Endothelial cell of umbilical vein (primary cell): ENCODE results near the gene MRM2. TPM values are rescaled to one million over a fixed set of nuclear protein-coding genes. Genes with fewer than 3 reads are reported as not detected.

Experiments
- BruUV-seq: library from RNA; stranded (reverse); fragments of 400-500 nt; replicated peaks from 2 replicates; lab custom pipeline; 2021; lab: Mats Ljungman, UMichigan
- CTCF ChIA-PET: fragments of 300-600, 350-600 bp; sonication (Branson Sonifier 250); formaldehyde crosslinking; loops from one replicate; lab custom pipeline; 2021; ENCODE audit warnings: antibody characterized with exemption, inconsistent platforms; lab: Charles Lee
- POLR2A ChIA-PET: fragments of 300-600, 350-600 bp; sonication (Branson Sonifier 250); formaldehyde crosslinking; loops from one replicate; lab custom pipeline; 2021; ENCODE audit warnings: antibody characterized with exemption, inconsistent platforms; lab: Charles Lee
- DNase-seq: peaks from one replicate; pipeline ENCODE4 v3.0.0-alpha.2; 2011; ENCODE audit warnings: low read depth, low spot score
- FAIRE-seq: peaks from 2 replicates; lab custom pipeline; 2011; peaks lifted over from hg19 to GRCh38; lab: Jason Lieb, UNC
- H2AFZ ChIP-seq: 2 replicates; pipeline ENCODE4 v1.6.0; 2012; ENCODE audit warnings: low read depth, low read length, control low read depth, inconsistent platforms
- H3K27ac ChIP-seq: 2 replicates; pipeline ENCODE4 v1.5.1; 2011; ENCODE audit warnings: low read depth, mild to moderate bottlenecking, control low read depth, low read length, moderate library complexity; ENCODE audit not compliant: insufficient read depth
- H3K27me3 ChIP-seq, 2 experiments: 2 replicates each; pipeline versions ENCODE4 v1.6.0 to v1.6.1; 2011; ENCODE audit warnings: low read length in 2 of 2, mixed read lengths in 1 of 2; ENCODE audit not compliant: control insufficient read depth in 2 of 2, insufficient read depth in 2 of 2
- H3K36me3 ChIP-seq, 2 experiments: 2 replicates in 1 of 2; 3 replicates in 1 of 2; pipeline ENCODE4 v1.5.1; 2011; ENCODE audit warnings: low read length in 2 of 2, mild to moderate bottlenecking in 1 of 2, moderate library complexity in 1 of 2; ENCODE audit not compliant: control insufficient read depth in 2 of 2, insufficient read depth in 2 of 2; ENCODE audit errors: extremely low read depth in 1 of 2
- H3K4me1 ChIP-seq: 3 replicates; pipeline ENCODE4 v1.5.1; 2011; ENCODE audit warnings: mild to moderate bottlenecking, low read length; ENCODE audit not compliant: control insufficient read depth, insufficient read depth; ENCODE audit errors: extremely low read depth
- H3K4me2 ChIP-seq: 2 replicates; pipeline ENCODE4 v1.6.1; 2011; ENCODE audit warnings: low read length, control low read depth, mixed read lengths; ENCODE audit not compliant: insufficient read depth
- H3K4me3 ChIP-seq, 3 experiments: fragments of 200-600 bp in 1 of 3; sonication (generic), shearing (Covaris generic) in 1 of 3; replicated peaks in 1 of 3; 2 replicates each; pipeline ENCODE4 v1.5.1; 2011 to 2016; ENCODE audit warnings: control low read depth in 3 of 3, low read length in 3 of 3, mild to moderate bottlenecking in 2 of 3, inconsistent platforms in 1 of 3, low read depth in 1 of 3, moderate library complexity in 1 of 3; ENCODE audit not compliant: insufficient read depth in 1 of 3
- H3K79me2 ChIP-seq: 2 replicates; pipeline ENCODE4 v1.6.0; 2012; ENCODE audit warnings: low read length, inconsistent platforms; ENCODE audit not compliant: control insufficient read depth, insufficient read depth
- H3K9ac ChIP-seq: replicated peaks from 2 replicates; pipeline ENCODE3; 2011; ENCODE audit warnings: low read length, control low read depth; ENCODE audit not compliant: insufficient read depth; ENCODE audit errors: extremely low read depth
- H3K9me1 ChIP-seq: replicated peaks from 3 replicates; pipeline ENCODE4 v1.6.0; 2011; ENCODE audit warnings: mild to moderate bottlenecking, low read length; ENCODE audit not compliant: control insufficient read depth, insufficient read depth; ENCODE audit errors: extremely low read depth
- H3K9me3 ChIP-seq: replicated peaks from 2 replicates; pipeline ENCODE4 v1.5.1; 2012; ENCODE audit warnings: low read length, inconsistent platforms; ENCODE audit not compliant: control insufficient read depth, insufficient read depth
- H4K20me1 ChIP-seq: replicated peaks from 2 replicates; pipeline ENCODE3; 2011; ENCODE audit warnings: mild to moderate bottlenecking, low read length; ENCODE audit not compliant: control insufficient read depth, insufficient read depth; ENCODE audit errors: extremely low read depth
- EZH2 ChIP-seq: IDR thresholded peaks from 2 replicates; pipeline ENCODE4 v1.6.1; 2012; ENCODE audit warnings: borderline replicate concordance, low read depth, mild to moderate bottlenecking, moderate library complexity, low read length, inconsistent platforms; ENCODE audit not compliant: severe bottlenecking
- FOS ChIP-seq: IDR thresholded peaks from 2 replicates; pipeline ENCODE4 v1.6.1; 2011; ENCODE audit warnings: mild to moderate bottlenecking, low read length, moderate library complexity, borderline replicate concordance; ENCODE audit not compliant: insufficient read depth
- GATA2 ChIP-seq: IDR thresholded peaks from 2 replicates; pipeline ENCODE4 v1.7.0; 2011; ENCODE audit warnings: low read depth, mild to moderate bottlenecking, moderate library complexity, mixed read lengths, low read length; ENCODE audit not compliant: insufficient read length, insufficient read depth
- JUN ChIP-seq: IDR thresholded peaks from 2 replicates; pipeline ENCODE4 v1.6.1; 2011; ENCODE audit warnings: borderline replicate concordance, low read depth; ENCODE audit not compliant: insufficient read length, insufficient read depth
- MYC ChIP-seq: IDR thresholded peaks from one replicate; pipeline ENCODE4 v1.6.1; 2011; ENCODE audit warnings: mild to moderate bottlenecking, low read depth, low read length
- POLR2A ChIP-seq: IDR thresholded peaks from 2 replicates; pipeline ENCODE4 v1.6.1; 2012; ENCODE audit warnings: low read depth, mild to moderate bottlenecking, control low read depth, low read length
- POLR2AphosphoS5 ChIP-seq: IDR thresholded peaks from 2 replicates; pipeline ENCODE4 v1.6.1; 2012; ENCODE audit warnings: low read depth, mild to moderate bottlenecking, control low read depth, low read length, moderate library complexity; ENCODE audit not compliant: insufficient read depth
- dilution Hi-C: fragments of 300-500 bp; cut with MboI; formaldehyde crosslinking; loops from one replicate; pipeline ENCODE4 v1.15.0; 2019; ENCODE audit warnings: low sequenced_read_pairs; ENCODE audit not compliant: extremely low pct_ligation_motif_present
- intact Hi-C: fragments of 100-400 bp; cut with micrococcal nuclease; formaldehyde crosslinking; loops from one replicate; pipeline ENCODE4 v1.10.0; 2022
- polyA plus RNA-seq, 4 experiments: library from polyadenylated mRNA; depleted of rRNA in 3 of 4; stranded (reverse) in 3 of 4; unstranded in 1 of 4; fragments of >200 nt; gene quantifications; 2 replicates each; pipeline versions ENCODE4 v1.2.1 to v1.2.3, GENCODE V29; 2011 to 2012; ENCODE audit warnings: missing spikeins in 1 of 4
- total RNA-seq: library from RNA; stranded (reverse); gene quantifications from 2 replicates; pipeline ENCODE4 v1.2.3, GENCODE V29; 2021
- TF ChIP-seq, protein P1 (sequence below), 2 donors: IDR thresholded peaks; 1 replicate in 1 of 2; 2 replicates in 1 of 2; pipeline ENCODE4 v1.5.1; 2011; ENCODE audit warnings: low read length in 2 of 2, mild to moderate bottlenecking in 2 of 2, moderate library complexity in 2 of 2, control low read depth in 1 of 2, inconsistent platforms in 1 of 2, low read depth in 1 of 2; ENCODE audit not compliant: insufficient read depth in 1 of 2; ENCODE audit errors: extremely low read depth in 1 of 2
- TF ChIP-seq, protein P2 (sequence below): IDR thresholded peaks from 2 replicates; pipeline ENCODE4 v1.6.1; 2011; ENCODE audit not compliant: insufficient read depth, insufficient read length

MRM2 gene
- total and polyA plus RNA-seq, 2 donors (not counting 3 experiments of a cell fraction or from before 2014, with no cell fraction given) = 10.6 to 20.8 TPM

DNA sequence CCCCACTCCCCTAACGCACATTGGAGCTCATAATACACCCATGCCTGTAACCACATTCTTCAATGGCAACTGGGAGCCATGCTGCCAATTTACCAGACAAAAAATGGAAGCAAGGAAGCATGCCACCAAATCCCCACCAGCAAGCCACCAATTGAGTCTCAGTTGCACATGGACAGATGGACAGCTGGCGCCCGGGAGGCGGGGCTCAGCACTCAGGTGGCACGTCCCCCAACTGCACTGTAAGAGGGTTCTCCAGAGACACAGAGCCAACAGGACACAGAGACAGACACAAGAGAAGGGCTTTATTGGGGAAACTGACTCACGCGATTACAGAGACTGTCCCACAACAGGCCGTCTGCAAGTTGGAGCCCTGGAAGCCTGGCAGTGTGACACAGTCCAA lies 11.8 kb downstream of the MRM2 start:
- FAIRE-seq = no peak
- H3K4me2 ChIP-seq = no peak overlapping the region
- ChIA-PET CTCF (interaction anchor here (1.0 to 3.1 kb wide), 2 partner anchors 18 to 118 kb away, joined by 4 to 16 read pairs; no protein-coding TSS in a partner anchor), POLR2A (no interaction called here)
- no peak overlapping the region for H3K4me3 ChIP-seq
- peaks cover 25% of the 10 kb centered on the region for H3K79me2 ChIP-seq
- no peaks in the 10 kb centered on the region for H3K27me3 ChIP-seq
- no peaks in the 10 kb centered on the region for H4K20me1 ChIP-seq
- no peaks in the 10 kb centered on the region for H3K9me3 ChIP-seq
- peaks cover 7 to 16% of the 10 kb centered on the region in 2 experiments for H3K36me3 ChIP-seq
- peaks cover 22% of the 10 kb centered on the region for H3K4me1 ChIP-seq
- H2AFZ ChIP-seq = no peak overlapping the region
- H3K9me1 ChIP-seq = no peaks in the 10 kb centered on the region
- TF ChIP-seq FOS = no peak
- TF ChIP-seq, protein P1, sequence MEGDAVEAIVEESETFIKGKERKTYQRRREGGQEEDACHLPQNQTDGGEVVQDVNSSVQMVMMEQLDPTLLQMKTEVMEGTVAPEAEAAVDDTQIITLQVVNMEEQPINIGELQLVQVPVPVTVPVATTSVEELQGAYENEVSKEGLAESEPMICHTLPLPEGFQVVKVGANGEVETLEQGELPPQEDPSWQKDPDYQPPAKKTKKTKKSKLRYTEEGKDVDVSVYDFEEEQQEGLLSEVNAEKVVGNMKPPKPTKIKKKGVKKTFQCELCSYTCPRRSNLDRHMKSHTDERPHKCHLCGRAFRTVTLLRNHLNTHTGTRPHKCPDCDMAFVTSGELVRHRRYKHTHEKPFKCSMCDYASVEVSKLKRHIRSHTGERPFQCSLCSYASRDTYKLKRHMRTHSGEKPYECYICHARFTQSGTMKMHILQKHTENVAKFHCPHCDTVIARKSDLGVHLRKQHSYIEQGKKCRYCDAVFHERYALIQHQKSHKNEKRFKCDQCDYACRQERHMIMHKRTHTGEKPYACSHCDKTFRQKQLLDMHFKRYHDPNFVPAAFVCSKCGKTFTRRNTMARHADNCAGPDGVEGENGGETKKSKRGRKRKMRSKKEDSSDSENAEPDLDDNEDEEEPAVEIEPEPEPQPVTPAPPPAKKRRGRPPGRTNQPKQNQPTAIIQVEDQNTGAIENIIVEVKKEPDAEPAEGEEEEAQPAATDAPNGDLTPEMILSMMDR (IDR thresholded peaks at IDR 0.05; ENCODE audit: extremely low read depth in 1 of 2, insufficient read depth in 1 of 2, low read depth in 1 of 2, low read length in 2 of 2) = no peak
- no peak for TF ChIP-seq MYC
- TF ChIP-seq EZH2 = no peak
- no peak overlapping the region for H3K9ac ChIP-seq
- no TSS peak for BruUV-seq
- DNase-seq = no peak
- dilution Hi-C loops (no loop called here), intact Hi-C loops (no loop called here)
- no peak overlapping the region for H3K27ac ChIP-seq

DNA sequence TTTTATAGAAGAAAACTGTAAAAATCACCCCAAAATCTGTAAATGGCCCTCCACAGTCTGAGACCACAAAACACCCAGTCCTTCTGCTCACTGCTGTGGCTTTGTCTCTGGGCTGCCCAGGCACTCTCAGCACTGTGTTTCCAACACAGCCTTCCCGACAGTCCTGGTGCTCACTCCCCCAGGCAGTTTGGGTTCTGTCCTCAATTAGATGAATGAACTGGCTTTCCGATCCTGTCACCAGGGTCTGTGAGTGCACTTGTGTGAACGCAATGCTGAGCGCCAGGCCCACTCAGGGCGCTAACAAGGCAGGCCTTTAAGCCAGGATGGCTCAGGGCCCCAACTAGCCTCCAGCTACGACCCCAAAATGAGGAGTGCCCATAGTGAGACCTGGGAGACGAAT lies 12.5 kb downstream of the MRM2 start:
- Histone ChIP-seq H2AFZ (no peak overlapping the region), H3K9ac (no peak overlapping the region), H3K79me2 (peaks cover 25% of the 10 kb centered on the region), H3K9me3 (no peaks in the 10 kb centered on the region), H3K27me3 (no peaks in the 10 kb centered on the region), H3K4me2 (no peak overlapping the region), H3K4me3 (no peak overlapping the region), H3K4me1 (peaks cover 19% of the 10 kb centered on the region), H3K9me1 (no peaks in the 10 kb centered on the region), H4K20me1 (no peaks in the 10 kb centered on the region), H3K27ac (no peak overlapping the region), H3K36me3 (peaks cover 4 to 19% of the 10 kb centered on the region in 2 experiments)
- FAIRE-seq = no peak
- CTCF ChIA-PET = interaction anchor here (1.0 kb wide), 1 partner anchor 19 kb away, joined by 4 read pairs; no protein-coding TSS in a partner anchor
- BruUV-seq = no TSS peak
- POLR2A ChIA-PET = no interaction called here
- TF ChIP-seq MYC = no peak
- TF ChIP-seq POLR2AphosphoS5 = no peak
- TF ChIP-seq JUN = no peak
- TF ChIP-seq, protein P1 (IDR thresholded peaks at IDR 0.05; ENCODE audit: extremely low read depth in 1 of 2, insufficient read depth in 1 of 2, low read depth in 1 of 2, low read length in 2 of 2) = no peak
- no peak for TF ChIP-seq POLR2A
- TF ChIP-seq, protein P2, sequence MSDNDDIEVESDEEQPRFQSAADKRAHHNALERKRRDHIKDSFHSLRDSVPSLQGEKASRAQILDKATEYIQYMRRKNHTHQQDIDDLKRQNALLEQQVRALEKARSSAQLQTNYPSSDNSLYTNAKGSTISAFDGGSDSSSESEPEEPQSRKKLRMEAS = no peak
- no peak for TF ChIP-seq FOS
- TF ChIP-seq GATA2 = no peak
- no peak for TF ChIP-seq EZH2
- intact Hi-C loops (no loop called here), dilution Hi-C loops (no loop called here)
- DNase-seq = no peak
